Gastrocnemius medialis (tissue), 4 donors: ENCODE data around the gene MAD1L1. TPM values are rescaled to one million over a fixed set of nuclear protein-coding genes. Genes with fewer than 3 reads are reported as not detected.

Experiments
- ATAC-seq, 2 donors: fragments of 150-250 bp; one replicate each; pipeline ENCODE4 v1.9.1; 2016
- DNase-seq, 2 donors: peaks; one replicate each; pipeline ENCODE4 v3.0.0-alpha.2; 2019
- H3K27ac ChIP-seq, 4 donors: fragments of 200-600 bp; sonication (generic); 1 replicate in 1 of 4; 2 replicates in 3 of 4; pipeline ENCODE4 v1.5.1; 2016 to 2018; ENCODE audit warnings: mild to moderate bottlenecking in 2 of 4, moderate library complexity in 1 of 4
- H3K27me3 ChIP-seq, 3 donors: fragments of 200-600 bp; sonication (generic) in 2 of 3; 1 replicate in 1 of 3; 2 replicates in 2 of 3; pipeline versions ENCODE4 v1.5.1 to v1.6.0; 2016 to 2019; ENCODE audit warnings: mild to moderate bottlenecking in 1 of 3, moderate library complexity in 1 of 3
- H3K36me3 ChIP-seq, 2 donors: fragments of 200-600 bp; sonication (generic) in 1 of 2; one replicate each; pipeline ENCODE4 v1.5.1; 2017 to 2018
- H3K4me1 ChIP-seq, 2 donors: fragments of 200-600 bp; sonication (generic) in 1 of 2; one replicate each; pipeline ENCODE4 v1.5.1; 2016 to 2017; ENCODE audit warnings: mild to moderate bottlenecking in 2 of 2
- H3K4me3 ChIP-seq, 4 donors: fragments of 200-600 bp; sonication (generic) in 3 of 4; 1 replicate in 1 of 4; 2 replicates in 3 of 4; pipeline ENCODE4 v1.5.1; 2016 to 2019; ENCODE audit warnings: mild to moderate bottlenecking in 2 of 4
- H3K9me3 ChIP-seq, 3 donors: fragments of 200-600 bp; sonication (generic) in 2 of 3; 1 replicate in 1 of 3; 2 replicates in 2 of 3; pipeline ENCODE4 v1.5.1; 2016 to 2019
- POLR2A ChIP-seq, 2 donors: fragments of 450-650 bp; IDR thresholded peaks; one replicate each; pipeline ENCODE4 v1.6.1; 2017; ENCODE audit warnings: antibody characterized with exemption in 2 of 2, mild to moderate bottlenecking in 2 of 2, moderate library complexity in 2 of 2
- in situ Hi-C, 4 donors: fragments of 200-750 bp; cut with MboI; loops; one replicate each; pipeline versions ENCODE4 v1.15.0 to v1.8.0; 2017; ENCODE audit warnings: low sequenced_read_pairs in 4 of 4
- intact Hi-C: fragments of 100-400 bp; cut with DNase I; formaldehyde crosslinking; loops from one replicate; pipeline ENCODE4 v1.15.1; 2023; ENCODE audit warnings: low total_unique reads
- total RNA-seq, 4 donors: library from RNA; depleted of rRNA; stranded (reverse); fragments of >200 nt; gene quantifications; one replicate each; pipeline versions ENCODE4 v1.1.0 to v1.2.3, GENCODE V29; 2016
- TF ChIP-seq, protein P1 (sequence below), 5 experiments: fragments of 450-650 bp in 3 of 5; fragments of 200-600 bp in 2 of 5; sonication (generic) in 2 of 5; IDR thresholded peaks in 4 of 5; conservative IDR thresholded peaks in 1 of 5; 1 replicate in 4 of 5; 2 replicates in 1 of 5; pipeline ENCODE4 v1.5.1; 2016 to 2019; ENCODE audit warnings: antibody characterized with exemption in 5 of 5, mild to moderate bottlenecking in 3 of 5, moderate library complexity in 3 of 5

Gene MAD1L1
- total RNA-seq, 4 donors from 2014 or later: 19.7 to 32.4 (median 22.7) TPM

DNA sequence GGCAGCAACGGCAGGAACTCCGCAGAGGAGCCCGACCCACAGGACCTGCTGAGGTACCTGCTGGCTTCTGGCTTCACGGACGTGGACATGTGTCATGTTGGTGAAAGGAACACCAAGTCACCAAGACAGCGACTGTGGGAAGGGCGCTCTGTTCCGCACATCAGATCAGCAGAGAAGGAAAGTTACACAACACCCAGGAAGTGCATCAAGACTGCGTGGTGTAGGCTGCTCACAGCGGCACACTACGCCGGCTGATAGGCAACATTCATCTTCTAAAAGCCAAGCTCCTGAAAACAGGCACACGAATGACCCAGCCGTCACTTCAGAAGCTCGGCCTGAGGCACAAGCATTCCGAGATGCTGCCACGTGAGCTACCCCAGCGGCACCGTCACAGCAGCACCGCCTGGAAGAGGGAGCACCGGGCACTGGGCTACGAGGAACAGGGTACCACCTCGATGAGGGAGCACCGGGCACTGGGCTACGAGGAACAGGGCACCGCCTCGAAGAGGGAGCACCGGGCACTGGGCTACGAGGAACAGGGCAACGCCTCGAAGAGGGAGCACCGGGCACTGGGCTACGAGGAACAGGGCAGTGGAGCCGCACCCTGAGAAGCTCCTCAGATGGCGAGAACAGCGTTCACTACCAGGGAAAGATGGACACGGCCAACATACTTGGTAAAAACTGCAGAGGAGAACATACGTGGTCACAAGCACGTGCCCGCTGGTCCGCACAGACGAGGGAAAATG is 86.7 kb downstream of the MAD1L1 start:
- DNase-seq: no peak
- H3K4me3 ChIP-seq: no peak overlapping the region
- TF ChIP-seq, protein P1, sequence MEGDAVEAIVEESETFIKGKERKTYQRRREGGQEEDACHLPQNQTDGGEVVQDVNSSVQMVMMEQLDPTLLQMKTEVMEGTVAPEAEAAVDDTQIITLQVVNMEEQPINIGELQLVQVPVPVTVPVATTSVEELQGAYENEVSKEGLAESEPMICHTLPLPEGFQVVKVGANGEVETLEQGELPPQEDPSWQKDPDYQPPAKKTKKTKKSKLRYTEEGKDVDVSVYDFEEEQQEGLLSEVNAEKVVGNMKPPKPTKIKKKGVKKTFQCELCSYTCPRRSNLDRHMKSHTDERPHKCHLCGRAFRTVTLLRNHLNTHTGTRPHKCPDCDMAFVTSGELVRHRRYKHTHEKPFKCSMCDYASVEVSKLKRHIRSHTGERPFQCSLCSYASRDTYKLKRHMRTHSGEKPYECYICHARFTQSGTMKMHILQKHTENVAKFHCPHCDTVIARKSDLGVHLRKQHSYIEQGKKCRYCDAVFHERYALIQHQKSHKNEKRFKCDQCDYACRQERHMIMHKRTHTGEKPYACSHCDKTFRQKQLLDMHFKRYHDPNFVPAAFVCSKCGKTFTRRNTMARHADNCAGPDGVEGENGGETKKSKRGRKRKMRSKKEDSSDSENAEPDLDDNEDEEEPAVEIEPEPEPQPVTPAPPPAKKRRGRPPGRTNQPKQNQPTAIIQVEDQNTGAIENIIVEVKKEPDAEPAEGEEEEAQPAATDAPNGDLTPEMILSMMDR (IDR thresholded peaks at IDR 0.05 in 4 of 5, conservative IDR thresholded peaks at IDR 0.05 in 1 of 5): no peak
- TF ChIP-seq POLR2A (IDR thresholded peaks at IDR 0.05): no peak
- H3K36me3 ChIP-seq: no peaks in the 10 kb centered on the region
- no peaks in the 10 kb centered on the region for H3K27me3 ChIP-seq
- H3K27ac ChIP-seq: no peak overlapping the region
- ATAC-seq: no peak
- in situ Hi-C loops (no loop called here), intact Hi-C loops (no loop called here)
- peaks cover 3 to 30% of the 10 kb centered on the region in 2 donors for H3K4me1 ChIP-seq
- H3K9me3 ChIP-seq: no peaks in the 10 kb centered on the region

DNA sequence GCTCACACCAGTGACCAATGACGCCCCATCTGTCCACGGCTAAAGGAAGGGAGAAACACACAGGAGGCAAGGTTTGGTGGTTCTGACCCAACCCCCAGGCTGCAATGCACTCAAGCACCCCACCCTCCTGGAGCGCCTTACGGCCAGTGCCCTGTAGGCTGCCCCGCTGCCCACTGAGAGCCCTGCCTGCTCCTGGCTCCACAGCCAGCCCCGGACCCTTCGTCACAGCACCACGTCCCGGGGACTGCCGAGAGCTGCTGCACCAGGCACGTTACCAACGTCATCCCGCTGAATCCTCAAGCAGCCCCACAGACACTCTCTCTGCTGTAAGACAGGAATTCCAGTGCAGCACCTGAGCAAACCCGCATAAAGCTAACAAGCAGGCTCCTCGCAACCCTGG is 87.8 kb downstream of the MAD1L1 start:
- Histone ChIP-seq H3K27me3 (no peaks in the 10 kb centered on the region), H3K36me3 (no peaks in the 10 kb centered on the region), H3K4me1 (peaks cover 0 to 19% of the 10 kb centered on the region in 2 donors), H3K9me3 (no peaks in the 10 kb centered on the region), H3K4me3 (no peak overlapping the region), H3K27ac (no peak overlapping the region)
- no peak for TF ChIP-seq POLR2A (IDR thresholded peaks at IDR 0.05)
- TF ChIP-seq, protein P1 (IDR thresholded peaks at IDR 0.05 in 4 of 5, conservative IDR thresholded peaks at IDR 0.05 in 1 of 5): no peak
- DNase-seq (no peak), ATAC-seq (no peak)
- intact Hi-C loops (no loop called here), in situ Hi-C loops (no loop called here)

DNA sequence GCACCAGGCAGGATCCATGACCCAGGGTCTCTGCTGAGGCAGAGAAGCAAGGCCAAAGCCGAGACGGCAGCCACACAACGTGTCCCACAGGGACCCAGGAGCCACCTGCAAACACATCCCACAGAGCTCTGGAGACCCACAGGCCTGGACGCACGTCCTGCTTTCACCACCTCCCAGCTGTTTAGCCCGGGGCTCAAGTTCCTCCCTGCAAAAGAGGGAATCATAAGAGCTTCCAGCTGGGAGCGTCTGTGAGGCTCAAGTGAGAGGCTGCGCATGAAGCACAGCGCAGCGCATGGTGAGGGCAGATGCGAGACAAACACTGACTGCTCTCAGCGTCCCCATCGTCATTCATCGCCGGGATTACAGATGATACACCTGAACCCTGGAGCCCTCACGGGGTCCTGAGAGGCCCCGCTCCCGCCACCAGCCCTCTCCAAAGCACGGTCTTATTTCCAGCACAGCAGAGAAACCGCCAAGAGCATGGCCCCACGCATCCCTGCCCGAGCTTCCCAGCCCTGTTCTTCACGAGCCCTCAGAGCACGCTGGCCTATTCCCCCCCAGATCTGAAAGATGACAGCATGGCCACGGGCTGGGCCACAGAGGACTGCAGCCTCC is 88.7 kb downstream of the MAD1L1 start:
- in situ Hi-C loops (no loop called here), intact Hi-C loops (no loop called here)
- no peak for TF ChIP-seq POLR2A (IDR thresholded peaks at IDR 0.05)
- TF ChIP-seq, protein P1 (IDR thresholded peaks at IDR 0.05 in 4 of 5, conservative IDR thresholded peaks at IDR 0.05 in 1 of 5): no peak
- Histone ChIP-seq H3K4me3 (no peak overlapping the region), H3K27ac (no peak overlapping the region), H3K9me3 (no peaks in the 10 kb centered on the region), H3K4me1 (peaks cover 0 to 19% of the 10 kb centered on the region in 2 donors), H3K27me3 (no peaks in the 10 kb centered on the region), H3K36me3 (no peaks in the 10 kb centered on the region)
- DNase-seq: no peak
- ATAC-seq: no peak

DNA sequence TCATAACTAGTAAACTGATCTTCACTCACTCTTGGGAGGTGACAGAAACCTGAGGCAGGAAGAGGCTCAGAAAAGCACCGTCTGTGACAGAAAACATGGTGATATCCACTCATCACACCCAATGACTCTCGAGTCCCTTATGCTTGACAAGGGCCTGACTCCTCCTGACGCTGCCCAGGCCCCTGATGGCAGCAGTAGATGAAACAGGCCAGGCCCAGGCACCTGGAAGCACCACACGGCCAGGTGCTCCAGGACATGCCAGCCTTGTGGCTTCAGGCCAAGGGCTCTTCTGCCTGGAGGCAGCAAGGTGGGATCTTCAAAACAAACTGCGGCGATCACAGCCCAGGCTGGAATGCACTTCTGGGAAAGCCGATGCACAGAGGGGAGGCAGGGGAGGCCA is 89.3 kb downstream of the MAD1L1 start:
- Histone ChIP-seq H3K4me3 (no peak overlapping the region), H3K9me3 (no peaks in the 10 kb centered on the region), H3K27ac (no peak overlapping the region), H3K36me3 (no peaks in the 10 kb centered on the region), H3K27me3 (no peaks in the 10 kb centered on the region), H3K4me1 (peaks cover 0 to 18% of the 10 kb centered on the region in 2 donors)
- in situ Hi-C loops (no loop called here), intact Hi-C loops (no loop called here)
- ATAC-seq (peak in 1 of 2 donors; percentile 45), DNase-seq (no peak)
- TF ChIP-seq POLR2A (IDR thresholded peaks at IDR 0.05): no peak
- TF ChIP-seq, protein P1 (IDR thresholded peaks at IDR 0.05 in 4 of 5, conservative IDR thresholded peaks at IDR 0.05 in 1 of 5): no peak
